H1 (cell line): ENCODE results near the gene MSL1. TPM values are rescaled to one million over a fixed set of nuclear protein-coding genes. Genes with fewer than 3 reads are reported as not detected.

Experiments used
- BACH1 ChIP-seq: IDR thresholded peaks from 2 replicates; pipeline ENCODE4 v1.6.1; 2012; ENCODE audit warnings: low read length, improper control_type of control experiment
- SIN3A ChIP-seq, 2 experiments: IDR thresholded peaks in 1 of 2; conservative IDR thresholded peaks in 1 of 2; 2 replicates each; pipeline ENCODE4 v1.6.1; 2011 to 2012; ENCODE audit warnings: low read length in 2 of 2, improper control_type of control experiment in 1 of 2, low read depth in 1 of 2, mild to moderate bottlenecking in 1 of 2
- TEAD4 ChIP-seq: IDR thresholded peaks from 2 replicates; pipeline ENCODE4 v1.6.1; 2012; ENCODE audit warnings: low read depth, low read length, inconsistent platforms, mixed read lengths
- polyA plus RNA-seq, 7 experiments: library from polyadenylated mRNA; depleted of rRNA in 3 of 7; stranded (reverse) in 5 of 7; unstranded in 2 of 7; fragments of >200 nt in 5 of 7; fragments of 200-250 nt in 2 of 7; gene quantifications; 1 replicate in 5 of 7; 2 replicates in 1 of 7; 4 replicates in 1 of 7; pipeline versions ENCODE4 v1.2.1 to v1.2.3, GENCODE V29; 2011 to 2013; ENCODE audit warnings: missing spikeins in 2 of 7, mixed read lengths in 2 of 7
- total RNA-seq: library from RNA; stranded (reverse); fragmentation: NEBNext Ultra II Directional; extraction: Animal tissue kit (Norgen Biotek cat#: 25700); gene quantifications from 2 replicates; pipeline ENCODE4 v1.2.1, GENCODE V29; 2021
- TF ChIP-seq, protein P1 (sequence below): IDR thresholded peaks from 2 replicates; pipeline ENCODE4 v1.6.1; 2012; ENCODE audit warnings: inconsistent platforms
- TF ChIP-seq, protein P2 (sequence below): fragments of 300-600 bp; sonication (generic); IDR thresholded peaks from 2 replicates; pipeline ENCODE4 v1.7.1; 2012; ENCODE audit warnings: low read length, moderate library complexity, mild to moderate bottlenecking, inconsistent platforms; ENCODE audit not compliant: insufficient replicate concordance

Gene MSL1
- total and polyA plus RNA-seq, 2 of the 8 experiments (the other 6 are each of a cell fraction or from before 2014, with no cell fraction given), result 24.1 to 66.5 TPM

DNA sequence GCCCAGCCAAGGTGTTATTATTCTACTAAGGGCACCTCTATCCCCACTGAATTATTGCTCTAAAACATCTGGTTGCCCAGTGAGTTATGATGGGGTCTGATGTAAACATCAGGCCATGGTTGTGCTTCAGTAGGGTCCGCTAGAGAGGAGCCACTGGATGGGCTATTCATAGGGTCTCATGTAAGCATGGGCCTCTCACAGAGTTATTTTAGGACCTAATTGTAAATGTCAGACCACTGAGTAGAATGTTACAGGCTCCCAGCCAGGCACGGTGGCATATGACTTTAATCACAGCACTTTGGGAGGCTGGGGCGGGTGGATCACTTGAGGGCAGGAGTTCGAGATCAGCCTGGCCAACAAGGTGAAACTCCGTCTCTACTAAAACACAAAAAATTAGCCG is 60.8 kb downstream of the MSL1 start (continued):
- TF ChIP-seq, protein P1, sequence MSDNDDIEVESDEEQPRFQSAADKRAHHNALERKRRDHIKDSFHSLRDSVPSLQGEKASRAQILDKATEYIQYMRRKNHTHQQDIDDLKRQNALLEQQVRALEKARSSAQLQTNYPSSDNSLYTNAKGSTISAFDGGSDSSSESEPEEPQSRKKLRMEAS, result no peak
- TF ChIP-seq, protein P2, sequence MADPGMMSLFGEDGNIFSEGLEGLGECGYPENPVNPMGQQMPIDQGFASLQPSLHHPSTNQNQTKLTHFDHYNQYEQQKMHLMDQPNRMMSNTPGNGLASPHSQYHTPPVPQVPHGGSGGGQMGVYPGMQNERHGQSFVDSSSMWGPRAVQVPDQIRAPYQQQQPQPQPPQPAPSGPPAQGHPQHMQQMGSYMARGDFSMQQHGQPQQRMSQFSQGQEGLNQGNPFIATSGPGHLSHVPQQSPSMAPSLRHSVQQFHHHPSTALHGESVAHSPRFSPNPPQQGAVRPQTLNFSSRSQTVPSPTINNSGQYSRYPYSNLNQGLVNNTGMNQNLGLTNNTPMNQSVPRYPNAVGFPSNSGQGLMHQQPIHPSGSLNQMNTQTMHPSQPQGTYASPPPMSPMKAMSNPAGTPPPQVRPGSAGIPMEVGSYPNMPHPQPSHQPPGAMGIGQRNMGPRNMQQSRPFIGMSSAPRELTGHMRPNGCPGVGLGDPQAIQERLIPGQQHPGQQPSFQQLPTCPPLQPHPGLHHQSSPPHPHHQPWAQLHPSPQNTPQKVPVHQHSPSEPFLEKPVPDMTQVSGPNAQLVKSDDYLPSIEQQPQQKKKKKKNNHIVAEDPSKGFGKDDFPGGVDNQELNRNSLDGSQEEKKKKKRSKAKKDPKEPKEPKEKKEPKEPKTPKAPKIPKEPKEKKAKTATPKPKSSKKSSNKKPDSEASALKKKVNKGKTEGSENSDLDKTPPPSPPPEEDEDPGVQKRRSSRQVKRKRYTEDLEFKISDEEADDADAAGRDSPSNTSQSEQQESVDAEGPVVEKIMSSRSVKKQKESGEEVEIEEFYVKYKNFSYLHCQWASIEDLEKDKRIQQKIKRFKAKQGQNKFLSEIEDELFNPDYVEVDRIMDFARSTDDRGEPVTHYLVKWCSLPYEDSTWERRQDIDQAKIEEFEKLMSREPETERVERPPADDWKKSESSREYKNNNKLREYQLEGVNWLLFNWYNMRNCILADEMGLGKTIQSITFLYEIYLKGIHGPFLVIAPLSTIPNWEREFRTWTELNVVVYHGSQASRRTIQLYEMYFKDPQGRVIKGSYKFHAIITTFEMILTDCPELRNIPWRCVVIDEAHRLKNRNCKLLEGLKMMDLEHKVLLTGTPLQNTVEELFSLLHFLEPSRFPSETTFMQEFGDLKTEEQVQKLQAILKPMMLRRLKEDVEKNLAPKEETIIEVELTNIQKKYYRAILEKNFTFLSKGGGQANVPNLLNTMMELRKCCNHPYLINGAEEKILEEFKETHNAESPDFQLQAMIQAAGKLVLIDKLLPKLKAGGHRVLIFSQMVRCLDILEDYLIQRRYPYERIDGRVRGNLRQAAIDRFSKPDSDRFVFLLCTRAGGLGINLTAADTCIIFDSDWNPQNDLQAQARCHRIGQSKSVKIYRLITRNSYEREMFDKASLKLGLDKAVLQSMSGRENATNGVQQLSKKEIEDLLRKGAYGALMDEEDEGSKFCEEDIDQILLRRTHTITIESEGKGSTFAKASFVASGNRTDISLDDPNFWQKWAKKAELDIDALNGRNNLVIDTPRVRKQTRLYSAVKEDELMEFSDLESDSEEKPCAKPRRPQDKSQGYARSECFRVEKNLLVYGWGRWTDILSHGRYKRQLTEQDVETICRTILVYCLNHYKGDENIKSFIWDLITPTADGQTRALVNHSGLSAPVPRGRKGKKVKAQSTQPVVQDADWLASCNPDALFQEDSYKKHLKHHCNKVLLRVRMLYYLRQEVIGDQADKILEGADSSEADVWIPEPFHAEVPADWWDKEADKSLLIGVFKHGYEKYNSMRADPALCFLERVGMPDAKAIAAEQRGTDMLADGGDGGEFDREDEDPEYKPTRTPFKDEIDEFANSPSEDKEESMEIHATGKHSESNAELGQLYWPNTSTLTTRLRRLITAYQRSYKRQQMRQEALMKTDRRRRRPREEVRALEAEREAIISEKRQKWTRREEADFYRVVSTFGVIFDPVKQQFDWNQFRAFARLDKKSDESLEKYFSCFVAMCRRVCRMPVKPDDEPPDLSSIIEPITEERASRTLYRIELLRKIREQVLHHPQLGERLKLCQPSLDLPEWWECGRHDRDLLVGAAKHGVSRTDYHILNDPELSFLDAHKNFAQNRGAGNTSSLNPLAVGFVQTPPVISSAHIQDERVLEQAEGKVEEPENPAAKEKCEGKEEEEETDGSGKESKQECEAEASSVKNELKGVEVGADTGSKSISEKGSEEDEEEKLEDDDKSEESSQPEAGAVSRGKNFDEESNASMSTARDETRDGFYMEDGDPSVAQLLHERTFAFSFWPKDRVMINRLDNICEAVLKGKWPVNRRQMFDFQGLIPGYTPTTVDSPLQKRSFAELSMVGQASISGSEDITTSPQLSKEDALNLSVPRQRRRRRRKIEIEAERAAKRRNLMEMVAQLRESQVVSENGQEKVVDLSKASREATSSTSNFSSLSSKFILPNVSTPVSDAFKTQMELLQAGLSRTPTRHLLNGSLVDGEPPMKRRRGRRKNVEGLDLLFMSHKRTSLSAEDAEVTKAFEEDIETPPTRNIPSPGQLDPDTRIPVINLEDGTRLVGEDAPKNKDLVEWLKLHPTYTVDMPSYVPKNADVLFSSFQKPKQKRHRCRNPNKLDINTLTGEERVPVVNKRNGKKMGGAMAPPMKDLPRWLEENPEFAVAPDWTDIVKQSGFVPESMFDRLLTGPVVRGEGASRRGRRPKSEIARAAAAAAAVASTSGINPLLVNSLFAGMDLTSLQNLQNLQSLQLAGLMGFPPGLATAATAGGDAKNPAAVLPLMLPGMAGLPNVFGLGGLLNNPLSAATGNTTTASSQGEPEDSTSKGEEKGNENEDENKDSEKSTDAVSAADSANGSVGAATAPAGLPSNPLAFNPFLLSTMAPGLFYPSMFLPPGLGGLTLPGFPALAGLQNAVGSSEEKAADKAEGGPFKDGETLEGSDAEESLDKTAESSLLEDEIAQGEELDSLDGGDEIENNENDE, result no peak
- no peak for TF ChIP-seq BACH1
- TF ChIP-seq SIN3A (conservative IDR thresholded peaks at IDR 0.05 in 1 of 2, IDR thresholded peaks at IDR 0.05 in 1 of 2; ENCODE audit: low read depth in 1 of 2, low read length in 2 of 2), result no peak
- TF ChIP-seq TEAD4, result no peak
